HG03558 (cell line): ENCODE results near the gene NEDD4.
"Not testable (repeated sequence)": the region's sequence is repeated elsewhere in the genome, so short reads cannot be mapped to it uniquely, and the experiment has no call there.

ENCODE experiments used
- ATAC-seq: cut with Tn5 transposase; IDR thresholded peaks from one replicate; pipeline ENCODE4 v1.9.1; 2021; ENCODE audit warnings: moderate number of reproducible peaks; ENCODE audit not compliant: unreplicated experiment; ENCODE audit errors: extremely low read depth

Gene NEDD4

DNA sequence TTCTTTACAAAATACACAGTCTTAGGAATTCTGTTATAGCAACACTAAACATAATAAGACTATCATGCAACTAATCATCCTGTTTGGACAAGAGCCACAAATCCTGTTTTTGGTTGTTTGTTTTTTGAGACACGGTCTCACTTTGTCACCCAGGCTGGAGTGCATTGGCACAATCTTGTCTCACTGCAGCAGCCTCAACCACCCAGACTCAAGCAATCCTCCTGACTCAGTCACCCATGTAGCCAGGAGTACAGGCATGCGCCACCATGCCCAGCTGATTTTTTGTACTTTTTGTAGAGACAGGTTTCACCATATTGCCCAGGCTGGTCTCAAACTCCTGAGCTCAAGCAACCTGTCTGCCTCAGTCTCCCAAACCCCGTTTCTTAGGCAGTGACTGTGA, 28.3 kb downstream of the NEDD4 start:
- no peak for ATAC-seq

DNA sequence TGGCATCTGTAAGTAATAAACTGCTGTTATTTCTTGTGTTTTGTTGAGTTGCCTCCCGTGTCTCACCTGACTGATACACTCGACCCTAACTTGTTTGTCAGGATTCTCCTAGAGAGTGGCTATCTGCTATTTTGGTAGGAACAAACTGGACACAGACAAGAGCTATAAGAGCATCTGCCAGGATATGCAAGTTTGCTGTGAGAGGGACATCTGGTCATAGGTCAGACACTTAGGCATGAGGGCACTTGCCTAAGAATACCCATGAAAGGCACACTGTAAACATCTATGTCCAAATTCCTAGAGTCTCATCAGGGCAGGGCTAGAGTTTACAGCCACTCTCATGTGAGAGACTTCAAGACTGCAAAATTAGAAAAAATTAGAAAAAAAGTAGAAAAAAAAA, 32.5 kb downstream of the NEDD4 start:
- ATAC-seq: no peak

DNA sequence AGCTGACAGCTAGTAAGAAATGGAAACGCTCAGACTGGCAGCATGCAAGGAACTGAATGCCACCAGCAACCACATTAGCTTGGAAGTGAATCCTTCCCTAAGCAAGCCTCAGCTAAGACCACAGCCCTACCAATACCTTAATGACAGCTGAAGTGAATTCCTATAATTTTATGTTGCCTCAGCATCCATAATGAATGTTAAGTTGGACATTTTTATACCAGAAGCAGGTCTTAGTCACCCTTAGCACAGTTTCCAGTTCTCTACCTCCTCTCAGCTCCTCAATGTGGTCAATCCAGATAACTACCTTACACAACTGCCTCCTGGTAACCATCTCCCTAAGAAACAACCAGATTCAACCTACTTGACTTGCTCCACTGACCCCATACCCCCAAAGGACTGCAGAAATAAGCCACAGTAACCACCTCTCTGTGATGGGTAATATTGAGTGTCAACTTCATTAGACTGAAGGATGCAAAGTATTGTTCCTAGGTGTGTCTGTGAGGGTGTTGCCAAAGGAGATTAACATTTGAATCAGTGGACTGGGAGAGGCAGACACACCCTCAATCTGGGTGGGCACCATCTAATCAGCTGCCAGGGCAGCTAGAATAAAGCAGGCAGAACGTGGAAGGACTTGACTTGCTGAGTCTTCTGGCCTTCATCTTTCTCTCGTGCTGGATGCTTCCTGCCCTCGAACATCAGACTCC, 33.5 kb downstream of the NEDD4 start:
- ATAC-seq: no peak

DNA sequence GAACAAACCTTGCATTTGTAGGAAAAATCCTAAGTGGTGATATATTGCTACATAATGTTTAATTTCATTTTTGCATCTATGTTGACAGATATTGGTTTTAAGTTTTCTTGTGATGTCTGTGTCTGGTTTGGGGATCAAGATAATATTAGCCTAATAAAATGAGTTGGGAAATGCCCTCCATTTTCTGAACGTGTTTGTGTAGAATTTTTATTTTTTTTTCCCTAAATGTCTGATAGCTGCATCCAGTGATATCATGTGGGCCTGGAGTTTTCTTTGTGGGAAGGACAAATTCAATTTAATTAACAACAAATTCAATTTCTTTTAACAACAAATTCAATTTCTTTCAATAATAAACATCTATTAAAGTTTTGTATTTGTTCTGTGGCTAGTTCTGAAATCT, 35.1 kb downstream of the NEDD4 start:
- ATAC-seq: no peak

DNA sequence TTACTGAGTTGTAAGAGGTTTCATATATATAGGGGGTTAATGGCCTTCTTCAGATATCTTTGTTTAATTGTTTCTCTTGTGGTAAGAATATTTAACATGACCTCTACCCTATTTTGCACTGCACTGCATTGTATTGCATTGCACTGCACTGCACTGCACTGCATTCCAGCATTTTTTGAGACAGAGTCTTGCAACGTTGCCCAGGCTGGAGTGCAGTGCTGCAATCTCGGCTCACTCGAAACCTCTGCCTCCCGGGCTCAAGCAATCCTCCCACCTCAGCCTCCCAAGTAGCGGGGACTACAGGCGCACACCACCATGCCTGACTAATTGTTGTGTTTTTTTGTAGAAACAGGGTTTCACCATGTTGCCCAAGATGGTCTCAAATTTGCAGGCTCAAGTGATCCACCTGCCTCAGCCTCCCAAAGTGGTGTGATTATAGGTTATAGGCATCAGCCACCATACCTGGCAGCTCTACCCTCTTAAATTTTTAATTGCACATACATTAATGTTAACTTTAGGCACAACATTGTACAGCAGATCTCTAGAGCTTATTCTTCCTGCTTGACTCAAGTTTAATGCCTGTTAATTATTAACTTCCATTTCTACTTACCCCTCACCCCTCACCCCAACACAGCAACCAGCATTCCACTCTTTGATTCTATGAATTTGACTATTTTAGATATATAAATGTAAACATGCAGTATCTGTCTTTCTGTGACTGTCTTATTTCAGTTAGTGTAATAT, 38.4 kb downstream of the NEDD4 start:
- no peak for ATAC-seq

DNA sequence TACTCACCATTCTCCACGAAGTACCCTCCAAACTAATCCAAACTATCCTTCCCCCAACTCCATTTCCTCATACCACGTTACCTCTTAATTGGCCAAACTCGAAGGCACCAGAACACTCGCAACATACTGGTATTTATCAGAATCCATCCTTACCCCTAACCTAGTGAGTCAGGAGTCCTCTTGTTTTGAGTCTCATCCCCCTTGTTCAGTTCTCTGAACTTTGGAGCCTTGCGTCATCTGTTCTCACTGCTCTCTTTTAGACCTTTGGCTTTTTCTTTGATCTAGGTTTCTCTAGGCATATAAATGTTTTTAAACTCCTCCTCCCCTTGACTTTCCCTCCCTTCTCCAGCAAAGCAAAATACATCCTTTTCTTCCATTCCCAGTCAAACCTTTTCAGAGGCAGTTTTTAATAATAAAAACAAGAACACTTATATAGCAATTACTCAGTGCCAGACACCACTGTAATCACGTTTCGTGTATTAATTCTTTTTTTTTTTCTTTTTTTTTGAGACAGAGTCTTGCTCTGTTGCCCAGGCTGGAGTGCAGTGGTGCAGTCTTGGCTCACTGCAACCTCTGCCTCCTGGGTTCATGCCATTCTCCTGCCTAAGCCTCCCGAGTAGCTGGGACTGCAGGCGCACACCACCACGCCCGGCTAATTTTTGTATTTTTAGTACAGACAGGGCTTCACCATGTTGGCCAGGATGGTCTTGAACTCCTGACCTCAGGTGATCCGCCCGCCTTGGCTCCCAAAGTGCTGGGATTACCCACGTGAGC, 40.7 kb downstream of the NEDD4 start:
- not testable (repeated sequence) for ATAC-seq

DNA sequence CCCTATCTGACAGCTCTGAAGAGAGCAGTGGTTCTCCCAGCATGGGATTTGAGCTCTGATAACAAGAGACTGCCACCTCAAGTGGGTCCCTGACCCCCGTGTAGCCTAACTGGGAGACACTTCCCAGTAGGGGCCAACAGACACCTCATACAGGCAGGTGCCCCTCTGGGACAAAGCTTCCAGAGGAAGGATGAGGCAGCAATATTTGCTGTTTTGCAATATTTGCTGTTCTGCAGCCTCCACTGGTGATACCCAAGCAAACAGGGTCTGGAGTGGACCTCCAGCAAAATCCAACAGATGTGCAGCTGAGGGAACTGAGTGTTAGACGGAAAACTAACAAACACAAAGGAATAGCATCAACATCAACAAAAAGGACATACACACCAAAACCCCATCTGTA, 48.8 kb downstream of the NEDD4 start:
- not testable (repeated sequence) for ATAC-seq

DNA sequence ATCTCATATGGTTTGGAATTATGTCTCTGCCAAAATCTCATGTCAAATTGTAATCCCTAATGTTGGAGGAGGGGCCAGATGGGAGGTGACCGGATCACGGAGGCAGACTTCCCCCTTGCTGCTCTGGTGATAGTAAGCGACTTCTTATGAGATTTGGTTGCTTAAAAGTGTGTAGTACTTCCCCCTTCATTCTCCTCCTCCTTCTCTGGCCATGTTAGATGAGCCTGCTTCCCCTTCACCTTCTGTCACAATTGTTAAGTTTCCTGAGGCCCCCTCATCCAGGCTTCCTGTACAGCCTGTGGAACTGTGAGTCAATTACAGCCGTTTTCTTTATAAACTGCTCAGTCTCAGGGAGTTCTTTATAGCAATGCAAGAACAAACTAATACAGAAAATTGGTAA, 51.1 kb downstream of the NEDD4 start:
- no peak for ATAC-seq

DNA sequence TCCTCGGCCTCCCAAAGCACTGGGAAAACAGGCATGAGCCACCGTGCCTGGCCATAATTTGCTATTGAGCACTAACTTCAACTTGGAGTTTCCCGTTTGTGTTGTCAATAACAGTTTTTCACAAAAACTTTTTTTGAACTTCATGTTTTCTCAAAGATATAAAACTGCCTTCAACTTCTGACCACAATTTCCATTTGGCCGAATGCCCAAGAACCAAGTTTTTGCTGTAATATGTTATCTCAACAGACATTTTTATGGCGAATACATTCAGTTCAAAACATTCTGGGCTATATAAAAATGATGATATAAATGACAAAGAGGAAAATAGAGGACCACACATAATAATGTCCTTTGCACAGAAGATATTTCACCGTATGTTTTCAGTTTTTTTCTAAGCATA, 56.4 kb downstream of the NEDD4 start:
- ATAC-seq: no peak

DNA sequence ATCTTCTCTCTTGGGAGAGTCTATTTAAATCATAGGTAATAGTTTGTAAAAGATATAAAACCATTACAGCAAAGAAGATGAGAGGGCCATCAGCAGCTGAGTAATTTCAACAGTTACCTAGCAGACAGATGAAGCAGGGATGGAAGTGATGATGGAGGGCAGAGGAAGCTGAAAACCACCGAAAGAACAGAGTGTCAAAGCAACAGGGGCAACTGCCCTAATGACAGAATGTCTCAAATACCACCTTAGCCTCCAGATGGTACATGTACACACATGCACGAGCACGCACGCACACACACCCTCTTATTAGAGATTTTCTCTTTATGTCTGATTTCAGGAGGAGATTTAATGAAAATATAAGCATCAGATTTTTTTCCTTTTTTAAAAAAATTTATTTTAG, 64.5 kb downstream of the NEDD4 start:
- ATAC-seq: no peak

DNA sequence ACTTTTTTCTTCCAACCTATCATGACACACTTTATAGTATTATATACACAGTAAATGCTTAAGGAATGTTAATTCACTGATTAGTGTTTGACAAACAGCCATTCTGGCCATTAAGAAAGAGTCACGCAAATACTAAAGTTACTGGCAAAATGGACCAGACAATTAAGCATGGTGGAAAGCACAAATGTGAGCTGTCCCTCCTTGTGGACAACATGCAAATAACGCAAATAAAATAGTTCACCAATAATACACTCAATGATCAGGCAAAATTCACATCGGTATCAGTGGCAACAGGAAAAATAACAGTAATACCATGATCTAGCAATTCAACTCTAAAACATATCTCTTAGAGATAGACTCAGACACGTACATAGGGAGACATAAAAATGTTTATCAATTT, 71.7 kb downstream of the NEDD4 start:
- no peak for ATAC-seq

DNA sequence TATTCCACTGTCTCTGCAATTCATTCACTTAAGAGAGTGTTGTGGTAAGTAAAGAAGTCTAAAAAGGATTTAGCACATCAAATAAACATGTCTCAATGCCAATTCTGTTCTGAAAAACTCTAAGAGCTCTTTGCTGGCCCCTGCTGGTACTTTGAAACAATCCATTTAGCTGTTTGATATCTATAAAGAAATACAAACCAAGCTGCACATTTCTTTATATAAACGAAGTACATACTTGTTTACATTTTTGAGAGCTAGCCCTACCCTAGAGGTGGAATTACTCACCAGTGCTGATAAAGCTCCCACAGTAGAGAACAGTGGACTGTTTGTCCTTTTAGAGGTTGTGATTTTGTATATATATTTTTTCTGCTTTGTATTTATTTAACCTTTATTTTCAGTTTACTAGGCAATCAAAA, 75.5 kb downstream of the NEDD4 start:
- no peak for ATAC-seq

DNA sequence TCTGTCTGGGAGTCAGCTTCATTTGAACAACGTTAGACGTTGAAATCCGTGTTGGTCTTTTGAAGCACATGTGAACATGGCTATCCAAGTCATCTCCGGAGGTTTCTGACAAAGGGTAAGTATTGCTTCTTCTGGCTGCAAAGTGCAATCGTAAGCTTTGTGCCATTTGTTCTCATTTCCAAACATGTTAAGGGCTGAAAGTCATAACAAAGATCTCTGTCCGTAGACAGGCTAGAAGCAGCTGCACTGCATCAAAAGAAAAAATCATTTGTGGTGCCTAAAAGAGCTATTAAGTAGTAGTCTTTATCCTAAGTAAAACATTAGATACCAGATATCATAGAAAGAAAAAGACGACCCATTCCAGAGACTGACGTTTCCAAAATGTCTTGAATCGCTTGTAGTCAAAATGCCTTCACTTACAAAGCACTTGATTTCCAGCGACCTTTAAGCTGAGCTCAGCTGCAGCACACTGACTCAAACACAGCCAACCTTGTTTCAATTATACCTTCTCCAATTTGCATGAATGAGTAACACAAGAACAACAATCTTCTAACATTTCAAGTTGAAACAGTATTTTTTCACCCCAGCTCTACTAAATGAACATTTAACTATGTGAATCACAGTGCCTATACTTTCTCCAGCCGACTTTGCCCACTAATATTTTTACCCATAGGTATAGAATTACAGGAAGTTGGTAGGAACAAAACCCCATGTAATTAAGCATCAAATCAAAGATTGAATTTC, 76.6 kb downstream of the NEDD4 start:
- no peak for ATAC-seq

DNA sequence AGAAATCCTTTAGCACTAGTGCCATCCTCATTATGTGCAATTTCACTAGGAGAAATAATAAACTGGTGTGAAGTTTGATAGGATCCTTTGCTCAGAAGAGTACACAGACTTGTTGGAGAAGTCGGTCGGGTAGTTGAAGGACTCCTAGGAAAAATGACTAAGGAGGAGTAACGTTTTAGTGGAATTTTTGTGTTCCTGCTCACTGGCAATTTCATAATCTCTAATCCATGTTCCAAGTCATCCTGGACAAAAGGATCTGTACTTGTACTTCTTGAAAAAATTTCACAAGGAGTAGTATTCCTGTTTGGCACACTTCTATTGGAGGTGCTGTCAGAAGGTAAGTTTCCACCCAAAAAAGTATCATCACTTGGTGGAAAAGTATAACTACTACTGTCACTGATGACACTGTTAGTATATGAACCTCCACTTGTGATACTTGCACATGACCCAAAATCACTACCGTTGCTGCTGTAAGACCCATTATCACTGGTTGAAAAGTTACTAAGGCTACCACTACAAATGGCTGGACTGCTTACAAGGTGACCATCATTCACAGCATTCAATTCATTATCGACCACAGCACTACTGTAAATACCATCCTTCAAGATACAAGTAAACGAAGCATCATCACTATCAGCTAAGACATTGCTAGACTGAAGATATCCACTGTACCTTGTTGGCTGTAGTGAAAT, 77.4 kb downstream of the NEDD4 start:
- no peak for ATAC-seq

DNA sequence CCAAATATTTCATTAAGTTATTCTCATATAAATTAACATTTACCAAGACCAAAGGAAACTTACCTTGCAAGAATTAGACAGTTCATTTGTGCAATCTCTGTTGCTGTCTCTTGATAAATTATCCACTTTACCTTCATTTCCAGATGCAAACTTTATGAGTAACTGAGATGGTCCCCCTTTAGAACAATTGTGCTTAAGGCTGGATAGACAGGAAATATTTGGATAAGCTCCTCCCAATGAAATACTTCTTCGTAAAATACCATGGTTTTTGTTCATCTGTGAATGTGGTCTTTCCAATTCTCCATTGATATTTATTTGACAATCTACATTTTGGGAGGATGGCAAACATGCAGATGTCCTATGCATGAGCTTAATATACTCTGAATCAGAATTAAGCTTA, 78.2 kb downstream of the NEDD4 start:
- no peak for ATAC-seq

DNA sequence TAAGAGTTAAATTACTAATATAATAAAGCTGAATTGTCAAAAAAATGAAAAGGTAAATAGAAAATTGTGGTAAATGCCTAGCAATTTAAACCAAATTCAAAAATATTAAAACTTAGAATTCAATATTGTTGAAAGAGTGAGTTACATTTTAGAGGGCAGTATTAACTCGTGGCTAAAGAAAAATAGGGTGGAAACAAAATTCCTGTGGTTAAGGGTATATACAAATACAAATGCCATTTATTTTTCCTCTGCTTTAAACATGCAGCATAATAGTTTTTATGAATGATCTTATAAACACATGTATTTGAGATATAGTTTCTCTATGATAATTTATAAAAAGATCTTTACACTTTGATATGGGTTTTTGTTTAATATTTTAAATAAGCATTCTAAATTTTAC, 79.0 kb downstream of the NEDD4 start:
- ATAC-seq: no peak

DNA sequence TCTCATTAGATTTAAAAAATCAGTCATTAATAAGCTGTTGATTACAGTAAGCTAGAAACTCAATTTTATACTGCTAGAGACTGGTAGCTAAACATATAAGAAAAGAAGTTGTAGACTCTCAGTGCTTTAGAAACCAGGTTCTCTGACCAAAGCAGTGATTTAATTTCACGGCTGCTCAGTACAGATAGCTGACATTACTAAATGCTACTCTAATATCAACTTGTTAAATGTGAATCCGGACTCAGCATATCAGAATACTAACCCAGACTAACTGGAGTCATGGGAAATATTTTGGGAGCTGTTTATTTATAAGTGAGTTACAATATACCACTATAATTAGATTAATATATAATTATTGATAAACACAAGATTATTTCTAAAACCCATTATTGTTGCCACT, 80.4 kb downstream of the NEDD4 start:
- ATAC-seq: no peak

DNA sequence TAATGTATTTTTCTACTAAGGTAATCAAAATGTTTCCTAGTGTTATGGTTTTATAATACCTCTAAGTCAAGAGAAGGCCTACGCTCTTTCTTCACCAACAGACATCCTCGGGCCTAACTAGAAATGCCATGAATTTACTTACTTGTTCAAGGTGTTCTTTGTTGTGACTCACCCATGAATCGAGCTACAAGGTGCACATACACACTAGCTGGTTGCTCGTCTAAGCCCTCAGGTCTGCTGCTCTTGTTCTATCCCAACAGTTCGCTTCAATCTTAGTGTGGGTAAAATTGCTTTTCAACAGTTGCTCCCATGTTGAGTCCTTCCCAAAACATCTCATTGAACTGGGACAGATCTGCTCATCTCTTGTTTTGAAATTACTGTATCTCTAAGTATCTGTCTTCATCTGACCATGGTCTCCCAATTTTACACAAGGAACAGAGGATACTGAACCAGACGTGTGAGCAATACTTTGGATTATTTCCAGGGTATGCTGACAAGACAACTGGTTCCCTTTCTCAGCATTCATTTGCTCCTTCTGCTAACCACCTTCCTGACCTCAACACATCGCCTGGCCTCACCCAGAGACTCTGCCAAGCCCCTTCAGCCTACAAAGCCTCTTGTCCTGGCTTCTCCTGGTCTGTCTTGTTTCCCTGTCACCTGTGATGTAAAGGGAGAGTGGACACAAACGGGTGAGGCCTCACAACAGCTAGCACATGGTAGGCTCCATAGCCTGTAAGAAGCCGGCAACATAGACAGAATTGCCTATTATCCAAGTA, 84.2 kb downstream of the NEDD4 start:
- ATAC-seq: no peak

DNA sequence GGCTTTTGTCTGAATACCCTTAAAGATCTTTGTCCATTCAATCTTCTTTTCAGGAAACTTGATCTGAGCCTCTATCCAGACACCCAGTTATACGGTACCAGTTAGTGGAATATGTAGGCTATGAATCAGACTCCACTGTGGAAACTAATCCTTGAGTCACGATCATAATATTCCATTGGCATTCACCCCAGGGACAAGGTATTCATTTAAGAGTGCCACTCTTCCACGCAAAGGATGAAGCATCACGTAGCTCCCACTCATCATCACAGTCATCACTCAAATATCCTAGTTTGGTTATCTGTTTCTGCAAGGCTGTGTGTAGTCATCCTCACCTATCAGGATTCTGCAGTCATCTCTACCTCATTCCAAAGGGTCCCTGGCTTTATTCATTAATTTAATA, 85.6 kb downstream of the NEDD4 start:
- no peak for ATAC-seq
